Erythroblast (primary cell): ENCODE measurements around the gene IRAK1BP1.
A peak's percentile ranks its signal among the peaks of the same experiment; 100 is the strongest.
"Not testable (repeated sequence)": the region's sequence is repeated elsewhere in the genome, so short reads cannot be mapped to it uniquely, and the experiment has no call there.

Source experiments
- DNase-seq, 2 experiments: peaks; one replicate each; lab custom pipeline; 2025; lab: John Stamatoyannopoulos, UW
- GATA1 ChIP-seq: IDR thresholded peaks from 2 replicates; pipeline ENCODE4 v1.6.1; 2011; ENCODE audit warnings: low read depth, mild to moderate bottlenecking, control low read depth, low read length, moderate library complexity
- POLR2A ChIP-seq: IDR thresholded peaks from 2 replicates; pipeline ENCODE4 v1.6.1; 2011; ENCODE audit warnings: mild to moderate bottlenecking, low read length

IRAK1BP1 gene, protein sequence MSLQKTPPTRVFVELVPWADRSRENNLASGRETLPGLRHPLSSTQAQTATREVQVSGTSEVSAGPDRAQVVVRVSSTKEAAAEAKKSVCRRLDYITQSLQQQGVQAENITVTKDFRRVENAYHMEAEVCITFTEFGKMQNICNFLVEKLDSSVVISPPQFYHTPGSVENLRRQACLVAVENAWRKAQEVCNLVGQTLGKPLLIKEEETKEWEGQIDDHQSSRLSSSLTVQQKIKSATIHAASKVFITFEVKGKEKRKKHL

DNA sequence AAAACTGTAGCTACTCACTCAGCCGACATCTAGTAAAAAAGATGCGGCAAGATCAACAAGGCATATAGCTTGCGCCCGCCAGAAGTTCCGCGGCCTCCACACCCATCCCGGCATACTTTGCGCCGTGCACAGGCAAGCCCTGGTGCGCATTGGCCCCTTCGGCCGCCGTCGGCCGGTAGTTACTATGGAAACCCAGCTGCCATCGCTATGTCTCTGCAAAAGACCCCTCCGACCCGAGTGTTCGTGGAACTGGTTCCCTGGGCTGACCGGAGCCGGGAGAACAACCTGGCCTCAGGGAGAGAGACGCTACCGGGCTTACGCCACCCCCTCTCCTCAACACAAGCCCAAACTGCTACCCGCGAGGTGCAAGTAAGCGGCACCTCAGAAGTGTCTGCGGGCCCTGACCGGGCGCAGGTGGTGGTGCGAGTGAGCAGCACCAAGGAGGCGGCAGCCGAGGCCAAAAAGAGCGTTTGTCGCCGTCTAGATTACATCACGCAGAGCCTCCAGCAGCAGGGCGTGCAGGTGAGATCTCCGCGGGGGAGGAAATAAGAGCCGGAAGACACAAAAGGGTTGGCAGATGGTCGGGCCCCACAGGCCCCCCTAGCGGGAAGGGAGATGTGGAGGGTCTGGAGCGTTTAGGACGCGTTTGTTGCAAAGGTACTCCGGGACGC is at the start of gene IRAK1BP1:
IRAK1BP1 (plus strand) TSS at position 182 of the 671 bp plus-strand sequence; CDS start at position 208, 26 bp downstream.
- no peak for TF ChIP-seq GATA1
- peak; percentile 82 for TF ChIP-seq POLR2A
- DNase-seq = peak; percentile 91 to 93

DNA sequence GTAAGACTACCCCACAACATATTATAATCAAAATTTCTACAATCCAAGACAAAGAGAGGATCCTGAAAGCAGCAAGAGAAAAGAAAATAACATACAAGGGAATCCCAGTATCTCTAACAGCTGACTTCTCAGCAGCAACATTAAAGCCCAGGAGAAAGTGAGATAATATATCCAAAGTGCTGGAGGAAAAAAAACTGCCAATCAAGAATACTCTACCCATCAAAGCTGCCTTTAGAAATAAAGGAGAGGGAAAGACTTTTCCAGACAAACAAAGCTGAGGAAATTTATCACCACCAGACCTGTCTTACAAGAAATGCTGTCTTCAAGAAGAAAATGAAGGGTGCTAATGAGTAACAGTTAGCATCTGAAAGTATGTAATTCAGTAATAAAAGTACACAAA is 43.3 kb upstream of the IRAK1BP1 start:
- TF ChIP-seq POLR2A (no peak), GATA1 (no peak)
- DNase-seq = no peak

DNA sequence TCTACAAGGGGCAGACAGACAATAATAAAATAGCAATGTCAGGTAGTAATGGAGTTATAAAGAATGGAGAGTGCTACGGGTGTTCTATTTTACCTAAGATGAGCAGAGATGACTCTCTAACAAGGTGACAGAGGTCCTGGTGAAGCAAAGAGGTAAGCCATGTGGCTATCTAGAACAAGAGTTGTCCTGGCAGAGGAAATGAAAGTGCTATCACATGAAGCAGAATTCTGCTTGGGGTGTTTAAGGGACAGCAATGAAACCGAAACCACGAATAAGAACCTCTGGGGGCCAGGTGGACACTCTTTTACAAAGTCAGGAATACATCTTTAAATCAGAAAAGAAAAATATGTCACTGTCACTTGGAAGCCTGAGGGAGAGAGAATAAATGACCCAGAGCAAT is 37.9 kb upstream of the IRAK1BP1 start:
- DNase-seq = no peak
- TF ChIP-seq GATA1 (no peak), POLR2A (no peak)

DNA sequence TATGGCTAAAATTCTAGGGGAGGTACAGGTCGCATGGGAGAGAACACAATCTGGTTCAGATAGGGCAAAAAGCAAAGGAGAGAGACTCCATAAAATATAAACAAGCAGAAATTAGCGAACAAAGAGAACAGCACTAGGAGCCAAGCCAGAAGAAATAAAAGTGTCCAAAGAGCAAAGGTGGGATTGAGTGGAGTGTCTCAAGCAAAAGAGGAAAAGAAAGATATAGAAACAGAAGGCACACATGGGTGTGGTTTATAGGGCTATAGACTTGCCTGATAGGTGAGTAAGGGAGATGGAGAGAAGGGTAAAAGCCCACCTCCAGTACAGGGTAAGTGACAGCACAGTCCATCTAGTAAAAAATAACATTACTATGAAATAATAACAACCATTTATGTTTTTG is 36.5 kb upstream of the IRAK1BP1 start:
- TF ChIP-seq POLR2A (no peak), GATA1 (no peak)

DNA sequence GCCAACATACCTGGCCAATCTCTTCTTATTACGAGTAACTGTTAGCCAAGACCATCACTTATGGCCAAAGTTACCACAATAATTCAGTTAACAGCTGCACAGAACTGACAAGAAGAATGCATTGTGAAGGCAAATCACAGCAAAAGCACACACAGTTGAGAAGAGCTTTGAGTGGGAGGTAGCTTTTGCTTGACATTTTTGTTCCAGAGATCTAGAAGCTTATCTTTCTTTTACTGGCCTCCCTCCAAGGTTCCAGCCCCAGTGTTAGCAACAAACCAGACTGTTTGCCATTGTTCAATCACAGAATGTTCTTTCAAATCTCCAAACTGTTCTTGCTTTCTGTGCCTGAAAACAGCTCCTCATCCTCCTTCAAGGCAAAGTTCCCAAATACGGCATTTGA is 35.9 kb upstream of the IRAK1BP1 start:
- no peak for DNase-seq
- TF ChIP-seq POLR2A (no peak), GATA1 (no peak)

More for the DNA sequence above, 36.5 kb upstream of the IRAK1BP1 start:
- no peak for DNase-seq

DNA sequence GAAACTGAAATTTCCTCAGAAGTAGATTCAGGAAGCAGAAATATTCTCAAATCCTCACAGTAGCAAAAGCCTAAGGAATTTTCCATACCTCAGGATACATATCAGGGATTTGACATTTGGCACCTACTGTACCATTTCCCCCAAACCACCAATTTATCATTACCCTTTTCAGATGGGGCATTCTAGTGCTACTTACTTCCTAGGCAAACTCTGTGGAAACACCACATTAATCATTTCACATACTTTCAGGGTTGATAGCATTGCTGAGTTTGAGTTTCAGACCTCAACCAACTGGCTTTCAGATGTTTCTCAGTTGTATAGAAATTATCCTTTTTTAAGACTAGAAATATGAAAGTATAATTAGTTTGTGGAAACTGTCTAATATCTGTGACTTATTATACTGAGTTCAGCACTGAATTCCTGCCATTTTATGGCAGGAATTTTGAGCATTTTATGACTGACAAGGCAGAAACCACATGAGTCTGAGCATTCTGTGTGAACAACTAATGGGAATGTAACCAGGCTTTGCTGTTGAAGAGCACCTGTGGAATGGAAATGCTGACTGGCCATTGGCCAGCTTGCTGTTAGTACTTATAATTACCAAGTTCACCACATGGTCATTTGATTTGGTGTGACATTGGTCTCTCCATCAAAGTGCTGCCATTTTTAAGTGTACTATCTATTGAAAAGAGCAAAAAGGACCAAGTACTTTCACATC is 35.1 kb upstream of the IRAK1BP1 start:
- TF ChIP-seq POLR2A (no peak), GATA1 (no peak)
- no peak for DNase-seq

DNA sequence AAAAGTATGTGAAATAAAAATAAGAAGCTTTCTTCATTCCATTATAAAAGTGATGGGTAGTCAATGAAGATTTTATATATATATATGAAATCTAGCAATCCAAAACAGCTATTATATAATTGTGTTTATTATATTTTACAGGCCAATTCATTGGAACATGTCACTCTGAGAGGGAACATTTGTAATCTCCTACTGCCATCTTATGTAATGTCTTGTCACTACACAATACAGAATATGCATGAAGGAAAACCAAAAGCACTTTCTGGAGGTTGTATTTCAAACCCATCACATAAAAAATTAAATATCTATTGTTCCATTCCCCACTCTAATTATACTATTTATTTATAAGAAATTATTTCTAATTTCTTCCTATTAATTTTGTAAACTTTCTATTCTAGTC is 31.5 kb upstream of the IRAK1BP1 start:
- no peak for DNase-seq
- TF ChIP-seq POLR2A = no peak
- no peak for TF ChIP-seq GATA1

DNA sequence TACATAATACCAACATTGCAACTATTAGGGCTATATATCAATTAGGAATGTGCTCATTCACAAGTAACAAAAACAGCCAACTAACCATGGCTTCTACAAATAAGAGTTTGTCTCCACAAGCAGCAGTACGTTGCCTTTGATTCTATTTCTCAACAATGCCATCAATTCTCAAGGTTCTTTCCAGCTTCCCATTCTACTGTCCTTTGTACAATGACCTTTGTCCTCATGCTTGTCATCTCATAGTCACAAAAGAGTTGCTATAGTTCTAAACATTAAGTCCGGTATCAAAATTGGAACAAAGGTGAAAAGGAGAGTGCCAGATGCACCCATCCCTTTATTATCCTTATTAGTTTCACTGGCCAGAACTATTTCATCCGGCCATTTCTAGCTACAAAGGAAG is 30.8 kb upstream of the IRAK1BP1 start:
- no peak for TF ChIP-seq POLR2A
- no peak for TF ChIP-seq GATA1

DNA sequence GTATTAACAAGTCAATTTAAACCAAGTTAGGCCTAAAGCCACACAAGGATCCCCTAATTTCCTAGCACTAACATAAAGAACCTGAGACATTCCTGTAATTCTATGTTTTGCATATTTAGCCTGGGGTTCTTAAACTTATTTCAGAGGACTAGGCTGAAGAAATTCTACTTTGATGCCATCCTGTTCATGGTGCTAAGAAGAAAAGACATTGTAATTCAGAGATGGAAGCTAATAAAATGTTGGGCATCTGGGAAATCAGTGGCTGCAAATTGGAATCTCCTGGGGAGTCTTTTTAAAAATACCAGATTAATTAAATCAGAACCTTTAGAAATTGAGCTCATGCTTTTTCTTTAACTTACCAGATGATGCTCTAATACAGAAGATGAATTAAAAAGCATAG is 26.2 kb upstream of the IRAK1BP1 start:
- no peak for DNase-seq
- no peak for TF ChIP-seq GATA1
- no peak for TF ChIP-seq POLR2A

More for the DNA sequence above, 30.8 kb upstream of the IRAK1BP1 start:
- no peak for DNase-seq

DNA sequence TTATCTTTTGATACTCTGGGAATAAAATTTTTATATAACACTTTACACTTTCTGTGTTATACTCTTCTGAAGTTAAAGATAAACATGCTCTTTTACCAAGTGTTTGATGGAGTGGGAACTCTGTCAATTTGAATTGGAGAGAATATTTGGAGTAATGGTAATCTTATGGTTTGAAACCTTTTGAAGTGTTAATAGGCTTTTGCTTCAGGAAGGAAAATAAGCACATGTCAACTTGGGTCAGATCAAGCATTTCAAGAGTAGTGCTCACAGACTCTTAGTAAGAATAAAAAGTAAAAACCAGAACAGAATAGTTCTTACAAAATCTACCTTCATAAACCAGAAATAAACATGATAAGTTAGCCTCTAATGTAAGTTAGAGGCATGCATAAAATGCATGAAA is 24.4 kb upstream of the IRAK1BP1 start:
- no peak for TF ChIP-seq POLR2A
- TF ChIP-seq GATA1 = no peak
- DNase-seq = no peak

DNA sequence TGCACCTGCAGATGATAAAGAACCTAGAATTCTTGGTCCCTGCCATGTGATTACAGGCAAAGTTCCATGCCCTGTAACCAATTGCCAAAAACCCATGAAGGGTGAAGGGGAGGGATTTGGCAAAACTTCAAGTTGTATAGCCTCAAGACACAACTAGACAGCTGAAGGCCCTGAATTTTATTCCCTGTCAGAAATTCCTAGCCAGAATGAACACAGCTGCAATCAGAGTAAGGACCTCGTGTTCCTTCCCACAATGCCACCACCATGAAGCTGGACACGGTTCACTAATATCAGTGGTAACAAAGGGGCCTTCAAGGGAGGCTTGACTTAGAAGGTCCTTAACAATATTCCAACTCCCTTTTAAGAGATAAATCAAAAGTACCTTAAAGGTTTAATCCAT is 22.5 kb upstream of the IRAK1BP1 start:
- no peak for DNase-seq
- TF ChIP-seq GATA1 (no peak), POLR2A (no peak)

DNA sequence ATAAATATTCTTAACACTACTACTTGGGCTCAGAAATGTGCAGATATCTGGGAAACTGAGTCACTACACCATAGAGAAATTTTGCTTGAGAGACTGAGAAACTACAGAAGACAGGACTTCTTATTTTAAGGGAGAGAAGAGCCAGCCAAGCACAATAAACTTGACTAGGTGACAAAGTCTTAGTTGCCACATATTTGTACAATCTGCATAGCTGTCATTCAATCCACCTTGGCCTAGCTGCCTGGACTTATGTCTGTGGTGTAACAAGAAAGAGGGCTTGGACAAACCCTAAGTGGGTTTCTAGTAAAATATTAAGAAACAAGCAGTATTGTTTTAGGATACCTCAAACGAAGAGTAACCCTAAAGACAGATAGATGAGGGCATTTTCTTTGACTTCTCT is 21.8 kb upstream of the IRAK1BP1 start:
- TF ChIP-seq POLR2A = no peak
- TF ChIP-seq GATA1 = no peak
- DNase-seq = no peak

DNA sequence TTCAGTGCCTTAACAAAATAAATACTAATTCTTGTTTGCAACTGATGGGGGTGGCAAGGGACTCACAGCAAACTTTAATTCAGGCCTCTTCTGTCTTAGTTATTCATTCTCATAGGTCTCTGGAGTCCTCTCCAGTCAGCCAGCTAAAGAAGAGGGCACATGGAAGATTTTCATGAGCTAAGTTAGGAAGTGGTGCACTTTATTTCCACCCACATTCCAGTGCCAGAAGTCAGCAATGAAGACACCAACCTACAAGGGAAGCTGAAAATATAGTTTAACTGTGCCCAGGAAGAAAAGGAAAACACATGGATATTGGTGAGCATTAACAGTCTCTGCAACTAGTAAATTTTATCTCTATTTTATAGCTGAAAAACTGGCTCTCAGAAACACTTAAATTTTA is 16.7 kb upstream of the IRAK1BP1 start:
- no peak for DNase-seq
- no peak for TF ChIP-seq GATA1
- no peak for TF ChIP-seq POLR2A

DNA sequence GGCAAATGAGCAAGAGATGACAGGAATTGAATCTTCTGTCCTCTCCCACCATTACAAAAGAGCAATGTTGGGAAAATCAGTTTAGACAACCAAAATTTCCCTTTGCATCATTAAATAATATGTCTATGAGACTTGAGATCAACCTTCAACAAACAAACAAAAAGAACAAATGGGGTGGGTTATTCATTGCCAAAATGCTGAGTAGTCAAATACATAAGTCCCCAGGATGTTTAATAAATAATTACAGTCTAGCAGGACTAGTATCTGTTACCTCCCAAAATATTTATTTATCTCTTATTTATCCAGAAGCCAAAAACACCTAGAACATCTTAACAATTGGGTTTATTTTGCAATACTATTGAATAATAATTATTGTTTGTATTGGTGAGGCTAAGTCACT is 16.2 kb upstream of the IRAK1BP1 start:
- TF ChIP-seq GATA1 = no peak
- no peak for TF ChIP-seq POLR2A

DNA sequence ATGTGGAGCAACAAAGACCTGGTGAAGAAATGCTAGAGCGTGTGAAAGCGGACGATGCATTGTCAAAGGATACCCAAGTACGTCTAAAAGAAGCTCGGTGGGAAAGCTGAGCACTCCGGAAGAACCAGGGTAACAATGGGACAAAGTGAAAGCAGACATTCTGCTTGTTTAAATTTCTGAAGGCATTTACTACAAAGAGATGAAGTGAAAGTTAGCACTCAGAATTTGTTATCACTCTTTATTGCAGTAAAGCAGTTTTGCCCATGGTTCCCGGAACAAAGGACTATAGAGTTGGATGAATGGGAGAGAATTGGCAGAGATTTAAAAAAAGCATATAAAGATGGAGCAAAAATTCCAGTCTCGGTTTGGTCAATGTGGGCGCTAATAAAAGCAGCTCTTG is 12.8 kb upstream of the IRAK1BP1 start:
- no peak for TF ChIP-seq POLR2A
- no peak for TF ChIP-seq GATA1
- DNase-seq = no peak

More for the DNA sequence above, 16.2 kb upstream of the IRAK1BP1 start:
- DNase-seq = no peak

DNA sequence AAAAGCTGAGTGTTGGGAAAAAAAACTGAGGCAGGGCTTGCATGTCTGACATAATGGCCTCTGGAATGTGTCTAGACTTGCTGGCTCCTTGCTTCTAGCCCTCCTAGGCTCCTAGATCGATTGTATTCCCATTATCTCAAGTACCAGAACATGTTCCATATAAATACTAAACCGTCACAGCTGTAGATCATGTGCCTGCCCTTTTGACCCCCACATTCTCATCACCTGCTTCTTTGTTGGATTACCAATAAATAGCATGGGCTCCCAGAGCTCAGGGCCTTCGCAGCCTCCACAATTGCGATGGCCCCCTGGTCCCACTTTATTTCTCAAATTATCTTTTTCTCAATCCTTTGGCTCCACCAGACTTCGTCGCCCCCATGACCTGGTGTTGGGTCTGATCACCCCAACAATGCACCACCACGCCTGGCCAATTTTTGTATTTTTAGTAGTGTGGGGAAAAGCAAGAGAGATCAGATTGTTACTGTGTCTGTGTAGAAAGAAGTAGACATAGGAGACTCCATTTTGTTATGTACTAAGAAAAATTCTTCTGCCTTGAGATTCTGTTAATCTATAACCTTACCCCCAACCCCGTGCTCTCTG is 8.9 kb upstream of the IRAK1BP1 start:
- DNase-seq = not testable (repeated sequence)
